Embryonic facial prominence (tissue), 1 donor: Measurements from ENCODE around the gene RIN3.

Experiments used
- DNase-seq: peaks from one replicate; pipeline ENCODE4 v3.0.0-alpha.2; 2016; ENCODE audit errors: extremely low spot score

Gene RIN3, protein sequence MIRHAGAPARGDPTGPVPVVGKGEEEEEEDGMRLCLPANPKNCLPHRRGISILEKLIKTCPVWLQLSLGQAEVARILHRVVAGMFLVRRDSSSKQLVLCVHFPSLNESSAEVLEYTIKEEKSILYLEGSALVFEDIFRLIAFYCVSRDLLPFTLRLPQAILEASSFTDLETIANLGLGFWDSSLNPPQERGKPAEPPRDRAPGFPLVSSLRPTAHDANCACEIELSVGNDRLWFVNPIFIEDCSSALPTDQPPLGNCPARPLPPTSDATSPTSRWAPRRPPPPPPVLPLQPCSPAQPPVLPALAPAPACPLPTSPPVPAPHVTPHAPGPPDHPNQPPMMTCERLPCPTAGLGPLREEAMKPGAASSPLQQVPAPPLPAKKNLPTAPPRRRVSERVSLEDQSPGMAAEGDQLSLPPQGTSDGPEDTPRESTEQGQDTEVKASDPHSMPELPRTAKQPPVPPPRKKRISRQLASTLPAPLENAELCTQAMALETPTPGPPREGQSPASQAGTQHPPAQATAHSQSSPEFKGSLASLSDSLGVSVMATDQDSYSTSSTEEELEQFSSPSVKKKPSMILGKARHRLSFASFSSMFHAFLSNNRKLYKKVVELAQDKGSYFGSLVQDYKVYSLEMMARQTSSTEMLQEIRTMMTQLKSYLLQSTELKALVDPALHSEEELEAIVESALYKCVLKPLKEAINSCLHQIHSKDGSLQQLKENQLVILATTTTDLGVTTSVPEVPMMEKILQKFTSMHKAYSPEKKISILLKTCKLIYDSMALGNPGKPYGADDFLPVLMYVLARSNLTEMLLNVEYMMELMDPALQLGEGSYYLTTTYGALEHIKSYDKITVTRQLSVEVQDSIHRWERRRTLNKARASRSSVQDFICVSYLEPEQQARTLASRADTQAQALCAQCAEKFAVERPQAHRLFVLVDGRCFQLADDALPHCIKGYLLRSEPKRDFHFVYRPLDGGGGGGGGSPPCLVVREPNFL

DNA sequence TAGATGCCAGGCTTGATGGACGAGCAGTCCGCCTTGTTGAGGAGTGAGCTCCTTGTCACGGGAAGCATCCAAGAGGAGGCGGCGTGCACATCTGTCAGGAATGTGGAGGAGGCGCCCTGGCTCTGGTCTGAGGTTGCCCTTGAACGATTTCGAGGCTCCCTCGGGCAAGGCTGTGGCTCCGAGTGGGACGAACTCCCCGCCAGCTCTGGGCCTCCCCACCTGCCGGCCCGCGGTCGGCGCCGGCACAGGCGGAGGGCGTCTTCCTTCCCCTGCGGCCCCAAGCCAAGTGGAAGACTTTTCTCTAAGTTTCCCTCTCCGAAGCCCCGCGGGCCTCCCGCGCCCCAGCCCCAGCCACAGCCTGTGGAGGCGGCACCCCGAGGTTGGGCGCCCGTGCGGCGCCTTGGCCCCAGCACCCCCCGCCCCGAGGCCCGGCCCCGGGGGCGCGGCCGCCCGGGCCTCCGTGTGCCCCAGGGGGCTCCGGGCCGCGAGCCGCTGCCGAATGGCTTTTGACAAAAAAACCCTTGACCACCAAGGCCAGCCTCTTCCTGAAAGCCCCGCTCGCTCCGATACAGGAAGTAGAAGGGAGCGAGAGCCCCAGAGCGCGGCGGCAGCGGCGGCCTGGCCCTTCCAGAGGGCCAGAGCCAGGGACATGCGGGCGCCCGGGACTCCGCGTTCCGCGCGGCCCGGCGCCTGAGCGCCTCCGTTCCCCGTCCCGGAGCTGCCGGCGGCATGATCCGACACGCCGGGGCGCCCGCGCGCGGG lies at the start of gene RIN3:
Gene RIN3, plus strand, starts transcription at position 578 of the 762 bp plus-strand sequence. Its CDS starts 152 bp downstream, at position 730.
- peak; percentile 52 for DNase-seq

DNA sequence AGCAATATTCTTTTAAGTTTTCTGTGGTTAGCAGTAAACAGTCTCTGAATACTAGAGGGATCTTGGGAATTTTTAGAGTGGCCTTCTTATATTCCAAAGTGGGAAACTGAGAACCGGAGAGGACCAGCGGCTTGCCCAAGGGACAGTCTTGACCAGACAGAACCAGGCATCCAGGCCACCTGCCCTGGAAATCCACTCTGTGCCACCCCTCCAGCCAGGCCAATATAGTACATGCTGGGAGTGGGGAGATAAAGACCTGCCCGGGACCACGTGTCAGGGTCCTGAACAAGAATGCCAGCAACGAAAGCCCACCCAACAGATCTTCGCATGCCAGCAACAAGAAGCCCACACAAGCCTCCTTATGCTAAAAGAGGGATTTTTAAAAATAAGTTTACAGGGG lies 49.4 kb upstream of the RIN3 start:
- no peak for DNase-seq

DNA sequence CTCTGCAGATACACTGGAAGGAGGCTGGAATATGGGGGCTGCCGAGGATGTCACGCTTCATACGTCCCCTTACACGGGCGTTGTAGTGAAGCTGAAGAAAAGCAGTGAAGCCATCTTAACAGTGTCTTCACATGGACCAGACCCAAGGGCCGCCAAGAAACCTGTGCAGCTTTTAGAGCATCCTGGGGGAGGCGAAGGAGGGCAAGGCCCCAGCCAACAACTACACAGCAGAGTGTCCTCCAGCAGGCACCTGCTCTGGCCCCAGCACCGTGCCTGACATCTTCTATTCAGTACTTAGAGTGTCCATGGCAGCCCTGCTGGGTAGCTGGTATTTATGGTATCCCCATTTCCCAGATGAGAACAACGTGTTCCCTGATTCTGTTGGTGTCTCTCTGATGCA lies 48.9 kb upstream of the RIN3 start:
- DNase-seq = no peak

DNA sequence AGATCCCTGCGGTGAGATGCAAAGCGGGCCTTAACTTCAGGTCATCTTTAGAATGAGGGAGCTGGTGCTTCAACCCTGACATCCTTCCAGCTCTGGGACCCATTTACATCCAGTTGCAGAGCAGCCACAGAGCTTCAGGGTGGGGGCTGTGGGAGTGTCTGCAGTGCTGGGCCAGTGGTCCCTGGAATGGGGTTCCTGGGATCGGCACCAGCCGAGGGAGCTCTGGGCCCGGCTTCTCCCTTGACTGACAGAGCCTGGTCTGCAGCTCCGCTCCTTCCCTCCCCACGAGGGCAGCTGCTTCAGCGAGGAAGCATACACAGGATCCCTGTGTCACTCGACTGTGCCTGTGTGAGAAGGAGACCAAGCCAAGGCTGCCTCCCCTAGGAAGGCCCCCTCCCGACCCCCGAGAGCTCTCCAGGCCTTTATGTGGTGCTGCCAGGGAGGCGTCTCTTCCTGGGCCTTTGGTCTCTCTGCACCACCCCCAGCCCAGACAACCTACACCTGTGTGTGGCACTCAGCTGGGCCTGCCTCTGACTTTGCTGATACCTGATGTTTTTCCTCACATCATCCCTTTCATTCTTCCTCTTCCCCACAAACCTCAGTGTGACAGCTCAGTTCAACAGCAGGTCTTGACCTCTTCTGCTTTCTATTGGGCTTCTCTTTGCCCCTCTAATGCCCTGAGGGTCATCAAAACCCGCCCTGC lies 48.1 kb upstream of the RIN3 start:
- DNase-seq = no peak

DNA sequence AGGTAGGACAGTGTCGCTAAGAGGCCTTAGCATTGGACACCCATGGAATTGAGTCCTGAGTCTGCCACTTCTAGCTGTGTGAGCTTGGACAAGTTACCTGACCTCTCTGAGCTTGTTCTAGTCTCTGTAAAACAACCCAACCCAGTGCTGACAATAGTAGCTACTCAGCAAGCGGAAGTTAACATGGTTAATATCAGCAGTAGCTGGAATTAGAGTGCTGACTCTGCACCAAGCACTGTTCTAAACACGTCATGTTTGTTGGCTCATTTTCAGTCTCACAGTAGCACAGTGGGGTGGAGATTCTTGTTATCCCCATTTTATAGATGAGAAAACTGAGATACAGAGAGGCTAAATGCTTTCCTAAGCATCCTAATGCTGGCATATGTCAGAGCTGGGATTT lies 47.5 kb upstream of the RIN3 start:
- no peak for DNase-seq

DNA sequence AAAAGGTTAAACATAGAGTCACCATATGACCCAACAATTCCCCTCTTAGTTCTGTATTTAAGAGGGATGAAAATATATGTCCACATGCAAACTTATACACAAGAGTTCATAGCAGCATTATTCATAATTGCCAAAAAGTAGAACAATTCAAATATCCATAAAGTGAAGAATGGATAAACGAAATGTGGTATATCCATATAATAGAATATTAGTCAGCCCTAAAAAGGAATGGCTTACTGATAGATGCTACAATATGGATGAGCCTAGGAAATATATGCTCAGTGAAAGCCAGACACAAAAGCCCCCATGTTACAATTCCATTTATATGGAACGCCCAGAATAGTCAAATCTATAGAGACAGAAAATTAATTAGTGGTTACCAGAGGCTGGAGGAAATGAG lies 44.1 kb upstream of the RIN3 start:
- DNase-seq = no peak

DNA sequence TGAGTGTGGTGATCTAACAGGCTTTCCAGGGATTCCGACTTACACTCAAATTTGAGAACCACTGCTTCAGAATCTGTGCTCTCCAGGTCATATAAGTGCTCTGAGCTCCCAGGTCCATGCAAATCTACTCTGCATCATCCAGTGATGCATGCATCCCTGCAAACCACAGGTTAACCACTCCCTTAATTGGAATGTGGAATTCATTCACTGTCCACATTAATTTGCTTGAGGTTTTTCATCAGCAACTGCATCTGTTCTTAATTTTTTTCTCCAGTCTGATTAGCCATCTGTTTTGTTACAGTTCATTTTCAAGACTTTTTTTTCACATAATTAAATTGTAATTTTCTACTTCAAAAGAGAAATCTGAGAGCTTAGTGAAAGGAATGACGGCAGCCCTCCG lies 43.4 kb upstream of the RIN3 start:
- DNase-seq = peak; percentile 37

DNA sequence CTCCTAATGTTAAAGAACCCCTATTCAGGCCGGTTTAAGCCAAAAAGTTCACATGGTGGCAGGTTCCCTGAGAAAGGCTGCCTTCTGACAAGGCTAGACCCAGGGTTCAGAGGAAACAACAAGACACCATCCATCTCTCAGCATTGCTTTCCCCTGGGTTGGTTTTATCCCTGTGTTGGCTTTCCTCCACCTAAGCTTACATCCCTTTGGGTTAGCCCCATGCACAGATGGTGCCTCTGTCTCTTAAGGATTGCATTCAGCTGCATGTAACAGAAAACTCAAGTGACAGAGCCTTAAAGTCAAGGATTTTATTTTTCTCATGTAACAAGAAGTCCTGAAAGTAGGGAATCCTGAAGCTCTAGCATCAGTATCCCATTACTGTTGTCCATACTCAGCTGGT lies 42.8 kb upstream of the RIN3 start:
- no peak for DNase-seq

DNA sequence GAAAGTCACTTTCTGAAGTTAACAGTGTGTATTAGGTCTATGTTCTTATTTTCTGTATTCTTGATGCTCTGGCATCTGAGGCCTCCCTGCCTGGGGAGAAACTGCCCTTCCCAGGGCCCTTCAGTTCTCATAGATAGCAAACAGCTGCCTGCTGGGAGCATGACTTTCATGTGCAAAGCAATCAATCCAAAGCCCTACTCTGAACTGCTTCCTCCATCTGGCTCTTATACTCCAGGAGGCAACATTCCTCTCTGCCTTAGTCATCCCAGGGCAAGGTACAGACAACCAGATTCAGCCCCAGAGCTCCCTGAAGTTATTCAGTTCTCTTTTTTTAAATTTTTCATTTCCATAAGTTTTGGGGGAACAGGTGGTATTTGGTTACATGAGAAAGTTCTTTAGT lies 41.7 kb upstream of the RIN3 start:
- DNase-seq = no peak

DNA sequence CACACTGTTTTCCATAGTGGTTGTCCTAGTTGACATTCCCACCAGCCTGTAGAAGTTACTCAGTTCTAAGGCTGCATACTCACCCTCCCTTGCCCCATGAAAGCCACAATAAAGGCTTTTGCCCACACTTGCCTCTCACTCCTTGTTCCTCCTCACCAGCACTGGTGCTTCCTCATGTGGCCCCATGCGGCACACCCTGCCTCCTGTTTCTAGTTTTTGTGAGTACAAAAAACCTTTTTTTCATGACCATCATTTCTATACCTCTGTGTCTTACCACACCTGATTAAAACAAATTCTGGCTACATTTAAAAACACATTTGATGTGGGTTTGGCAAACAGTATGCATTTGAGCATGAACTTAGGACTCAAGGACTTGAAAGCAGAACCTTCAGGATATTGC lies 40.7 kb upstream of the RIN3 start:
- no peak for DNase-seq

DNA sequence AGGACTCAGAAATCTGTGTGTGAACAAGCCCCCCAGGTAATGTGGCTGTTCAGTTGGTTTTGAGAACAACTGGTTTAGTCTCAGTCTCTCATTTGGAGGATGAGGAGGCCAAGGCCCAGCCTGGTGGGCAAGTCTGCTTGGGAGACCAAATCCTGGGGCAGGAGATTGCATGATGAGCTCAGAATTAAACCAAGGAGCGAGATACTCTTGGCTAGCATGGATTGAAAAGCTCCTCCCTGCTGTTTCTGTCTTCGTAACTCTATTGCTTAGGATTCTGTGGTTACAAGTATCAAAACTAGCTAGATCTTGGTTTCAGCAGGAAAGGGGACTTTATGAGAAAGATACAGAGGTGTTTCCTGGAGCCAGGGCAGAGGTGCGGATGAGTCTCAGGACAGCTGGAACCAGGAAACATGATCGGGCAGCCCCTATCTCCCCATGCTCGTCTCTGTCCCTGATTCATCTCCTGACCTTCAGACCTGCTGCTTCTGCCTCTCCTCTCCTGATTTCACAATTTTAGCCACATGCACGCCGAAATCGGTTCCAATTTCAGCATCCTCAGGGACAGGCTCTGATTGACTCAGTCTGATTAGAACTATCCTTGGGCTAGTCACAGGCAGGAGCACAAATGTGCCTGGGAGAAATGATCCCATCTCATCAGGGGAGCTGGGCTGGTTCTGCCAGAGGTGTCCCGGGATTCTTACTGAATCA lies 40.2 kb upstream of the RIN3 start:
- no peak for DNase-seq

DNA sequence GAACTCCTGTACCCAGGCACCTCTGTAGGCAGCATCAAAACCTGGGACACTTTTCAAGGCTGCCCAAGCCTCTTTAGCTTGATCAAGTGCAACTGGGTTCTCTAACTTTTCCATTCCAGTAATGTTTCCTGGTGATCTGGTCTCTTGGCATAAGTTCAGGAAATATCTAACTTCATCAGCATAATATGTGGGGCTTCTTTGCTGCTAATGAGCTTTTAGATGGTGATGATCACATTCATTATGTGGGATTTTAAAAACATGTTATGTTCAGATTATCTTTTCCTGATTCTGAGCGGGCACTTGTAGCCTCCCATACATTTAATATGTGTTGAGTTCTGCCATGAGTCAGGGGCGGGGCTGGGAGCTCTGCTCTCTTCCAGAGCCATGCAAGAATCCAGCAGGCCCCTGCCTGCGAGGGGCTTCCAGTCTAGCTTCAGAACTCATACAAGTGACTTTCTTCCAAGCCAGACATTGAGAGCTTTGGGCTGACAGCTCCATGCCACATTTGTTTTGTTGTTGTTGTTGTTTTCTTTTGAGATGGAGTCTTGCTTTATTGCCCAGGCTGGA lies 39.5 kb upstream of the RIN3 start:
- DNase-seq = no peak

DNA sequence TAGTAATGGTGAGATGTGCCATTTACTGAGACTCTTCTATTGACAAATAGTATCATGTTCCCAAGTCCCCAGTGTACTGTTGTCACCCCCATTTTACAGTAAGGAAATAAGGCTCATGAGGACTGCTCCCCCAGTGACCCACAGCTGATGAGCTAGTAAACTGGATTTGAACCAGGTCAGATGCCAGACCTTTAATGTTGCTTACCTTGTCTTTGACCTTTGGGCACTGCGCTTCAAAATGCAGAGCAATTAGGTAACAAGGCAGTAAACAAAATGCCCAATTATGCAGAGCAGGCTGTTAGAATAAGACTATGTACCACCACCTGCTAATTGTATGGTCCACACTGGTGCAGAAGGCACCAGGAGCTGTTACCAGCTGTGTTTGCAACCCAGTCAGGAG lies 38.5 kb upstream of the RIN3 start:
- DNase-seq = no peak

DNA sequence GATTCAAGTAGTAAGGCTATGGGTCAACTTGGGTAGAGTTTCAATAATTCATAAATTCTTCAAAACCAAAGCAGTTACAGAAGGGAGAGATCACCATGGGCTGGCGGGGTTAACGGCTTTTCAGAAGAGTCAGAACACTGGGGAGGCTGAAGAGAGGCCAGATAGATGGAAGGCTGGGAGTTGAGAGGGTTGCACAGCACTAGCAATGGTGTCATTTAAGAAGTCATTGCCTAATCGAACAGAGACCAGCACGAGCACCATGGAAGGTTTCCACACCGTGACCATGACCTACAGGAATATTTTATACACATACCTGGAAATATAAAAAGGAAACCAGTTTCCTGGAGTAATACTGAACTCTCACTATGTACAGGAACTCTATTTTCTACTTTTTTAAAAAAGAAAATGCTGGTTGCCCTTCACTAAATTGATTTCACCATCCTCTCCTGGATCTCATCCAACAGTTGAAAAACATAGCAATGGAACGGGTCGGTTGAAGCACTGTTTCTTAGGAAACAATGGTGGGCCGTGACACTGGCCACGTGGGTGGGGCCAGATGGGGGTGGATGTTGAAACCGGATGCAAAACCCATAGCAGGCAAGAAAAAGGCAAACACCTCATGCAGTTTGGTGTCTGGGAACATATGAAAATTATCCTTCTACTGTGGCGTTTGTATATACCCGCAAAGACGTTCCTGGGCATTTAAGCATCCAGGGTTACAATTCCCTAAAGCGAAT lies 38.0 kb upstream of the RIN3 start:
- DNase-seq = no peak

DNA sequence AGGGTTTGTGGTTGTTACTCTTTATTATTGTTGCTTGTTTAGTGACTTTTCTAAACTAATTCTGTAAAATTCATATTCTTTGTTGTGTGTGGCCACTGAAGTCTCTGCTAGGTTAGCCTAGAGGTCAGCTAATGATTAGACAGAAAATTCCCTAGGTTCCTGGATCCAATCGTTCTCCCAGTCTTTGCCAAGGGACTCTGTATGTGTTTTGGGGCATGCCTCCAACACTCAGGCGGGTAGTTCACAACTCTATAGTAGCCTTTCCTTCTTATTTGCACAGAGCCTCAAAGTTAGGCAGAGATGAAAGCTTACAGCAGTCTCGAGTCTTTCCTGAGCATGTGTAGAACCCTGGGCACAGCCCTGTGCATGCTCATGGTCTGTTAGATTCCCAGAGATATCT lies 32.7 kb upstream of the RIN3 start:
- DNase-seq = no peak

DNA sequence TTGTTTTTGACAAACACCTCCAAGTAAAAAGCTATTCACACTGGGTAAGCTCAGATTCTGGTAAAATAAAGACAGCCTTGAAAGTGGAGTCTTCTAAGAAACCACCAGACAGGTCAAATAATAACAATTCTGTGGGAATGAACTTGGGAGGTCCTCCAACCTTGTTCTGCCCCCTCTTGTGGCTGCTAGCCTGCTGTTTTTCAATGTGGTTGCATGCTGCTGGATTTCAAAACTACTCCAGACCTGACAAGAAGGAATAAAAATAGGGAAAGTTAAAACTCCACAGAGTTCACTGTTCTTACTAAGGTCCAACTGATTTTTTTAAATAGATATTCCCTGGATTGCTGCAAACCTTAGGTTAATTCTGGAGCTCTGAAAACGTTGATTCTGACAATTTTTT lies 32.2 kb upstream of the RIN3 start:
- DNase-seq = no peak

DNA sequence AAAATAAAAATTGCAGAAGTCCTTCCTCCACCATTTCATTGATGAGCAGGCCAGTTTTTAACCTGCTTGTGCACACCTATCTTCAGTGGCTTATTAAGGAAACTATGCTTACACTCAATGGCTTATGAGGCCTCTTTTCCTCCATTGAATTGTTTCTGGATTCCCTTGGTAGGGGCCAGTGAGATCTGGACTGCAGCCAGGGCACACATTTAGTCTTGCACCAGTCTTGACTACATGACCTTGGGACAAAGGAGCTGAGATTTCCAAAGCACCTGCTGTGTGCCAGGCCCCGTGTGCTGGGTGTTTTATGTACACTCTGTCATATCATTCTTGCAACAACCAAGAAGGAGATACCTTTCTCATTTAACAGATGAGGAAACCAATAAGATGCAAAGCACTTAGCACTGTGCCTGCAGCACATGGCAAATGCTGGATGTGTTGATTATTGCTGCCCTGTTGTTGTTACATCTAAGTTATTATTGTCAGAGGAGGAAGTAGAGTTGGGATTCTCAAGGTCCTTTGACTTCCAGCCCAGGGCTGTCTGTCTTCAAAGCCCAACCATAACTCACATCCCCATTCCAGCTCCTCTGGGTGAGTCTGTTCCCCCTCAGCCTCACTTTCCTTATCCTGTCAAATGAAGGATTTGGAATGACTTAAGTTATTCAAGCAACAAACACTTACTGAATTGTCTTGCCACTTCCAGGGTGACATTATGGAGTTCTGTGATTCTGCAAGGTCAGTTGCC lies 31.6 kb upstream of the RIN3 start:
- DNase-seq = no peak

DNA sequence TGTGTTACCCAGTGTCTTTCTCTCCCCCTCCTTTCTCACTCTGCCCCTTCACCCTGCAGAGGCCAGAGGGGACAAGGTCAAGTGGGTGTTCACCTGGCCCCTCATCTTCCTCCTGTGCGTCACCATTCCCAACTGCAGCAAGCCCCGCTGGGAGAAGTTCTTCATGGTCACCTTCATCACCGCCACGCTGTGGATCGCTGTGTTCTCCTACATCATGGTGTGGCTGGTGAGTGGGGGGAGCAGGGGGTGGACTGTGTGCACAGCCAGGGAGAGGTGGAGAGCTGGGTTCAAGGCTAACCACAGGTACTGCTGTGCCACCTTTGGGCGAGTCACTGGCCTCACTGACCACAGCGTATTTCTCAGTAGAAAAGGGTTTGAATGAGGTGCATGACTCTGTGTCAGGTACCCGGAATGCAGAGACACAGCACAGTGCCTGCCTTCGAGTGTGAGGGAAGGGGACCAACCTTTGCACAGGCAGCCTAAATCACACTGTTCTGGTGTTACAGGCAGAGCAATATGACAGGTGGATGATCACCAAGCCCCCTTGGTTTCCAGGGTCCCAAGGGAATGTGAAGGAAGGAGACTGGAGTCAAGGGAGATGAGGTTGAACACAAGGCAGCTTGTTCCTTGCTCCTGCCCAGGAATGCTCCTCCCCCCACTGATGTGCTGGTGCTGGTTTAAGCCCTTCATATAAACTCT lies 30.8 kb upstream of the RIN3 start:
- no peak for DNase-seq
